ENCODE results near the gene GLIPR1L1.
"Not testable (repeated sequence)": the region's sequence is repeated elsewhere in the genome, so short reads cannot be mapped to it uniquely, and the experiment has no call there.

GLIPR1L1 gene

GRCh38 chr12:75329918-75330826, 4.3 kb upstream of the GLIPR1L1 start, which contains the start of gene CAPS2:
TSS of gene CAPS2 (minus strand) at chr12:75330324. CDS start at chr12:75326498, 3,826 bp downstream.
- H3K36me3 Mint-ChIP-seq: no peaks in the 10 kb centered on the region
- no peak within 1 kb of the TSS for H3K27ac Mint-ChIP-seq
- H3K27me3 Mint-ChIP-seq: peaks cover 36% of the 10 kb centered on the region

DNA sequence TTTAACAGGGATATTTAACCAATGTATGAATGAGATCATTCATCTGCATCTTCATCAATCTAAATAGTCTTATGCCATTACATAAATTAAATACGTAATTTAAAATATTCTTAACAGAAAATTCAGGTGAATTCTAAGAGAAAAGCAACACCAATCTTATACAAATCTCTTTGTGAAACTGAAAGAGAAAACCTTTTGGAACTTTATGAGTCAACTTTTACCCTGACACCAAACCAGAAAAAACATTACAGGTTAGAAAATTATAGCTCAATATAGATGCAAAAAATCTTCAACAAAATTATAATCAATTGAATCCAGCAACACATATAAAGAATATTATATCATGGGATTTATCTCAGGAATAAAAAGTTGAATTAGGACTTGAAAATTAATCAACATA, 3.4 kb downstream of the GLIPR1L1 start:
- Mint-ChIP-seq H3K27ac (no peak overlapping the region), H3K9me3 (no peaks in the 10 kb centered on the region), H3K27me3 (peaks cover 11% of the 10 kb centered on the region), H3K4me1 (peaks cover 8% of the 10 kb centered on the region), H3K4me3 (no peak overlapping the region), H3K36me3 (no peaks in the 10 kb centered on the region)

More at GRCh38 chr12:75329918-75330826, 4.3 kb upstream of the GLIPR1L1 start, which contains the start of gene CAPS2:
- Mint-ChIP-seq H3K4me1 (peaks cover 20% of the 10 kb centered on the region), H3K4me3 (peak within 1 kb of the TSS; percentile 85), H3K9me3 (no peaks in the 10 kb centered on the region)

DNA sequence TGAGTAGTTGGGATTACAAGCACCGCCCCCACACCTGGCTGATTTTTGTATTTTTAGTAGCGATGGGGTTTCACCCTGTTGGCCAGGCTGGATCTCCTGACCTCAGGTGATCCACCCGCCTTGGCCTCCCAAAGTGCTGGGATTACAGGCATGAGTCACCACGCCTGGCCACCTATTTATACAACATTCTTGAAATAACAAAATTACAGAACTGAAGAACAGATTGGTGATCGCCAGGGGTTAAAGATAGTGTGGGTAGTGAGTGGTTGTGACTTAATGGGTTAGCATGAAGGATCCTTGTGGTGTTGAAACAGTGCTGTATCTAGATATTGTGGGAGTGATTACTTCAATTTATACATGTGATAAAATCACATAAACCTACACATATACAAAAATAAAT, 7.4 kb downstream of the GLIPR1L1 start:
- H3K9me3 Mint-ChIP-seq: no peaks in the 10 kb centered on the region
- no peak overlapping the region for H3K27ac Mint-ChIP-seq
- H3K4me1 Mint-ChIP-seq: peaks cover 4% of the 10 kb centered on the region
- no peak overlapping the region for H3K4me3 Mint-ChIP-seq
- peaks cover under 1% of the 10 kb centered on the region for H3K27me3 Mint-ChIP-seq
- H3K36me3 Mint-ChIP-seq: no peaks in the 10 kb centered on the region

GRCh38 chr12:75345531-75345930, 11.1 kb downstream of the GLIPR1L1 start:
- no peak overlapping the region for H3K27ac Mint-ChIP-seq
- no peak overlapping the region for H3K4me3 Mint-ChIP-seq
- H3K36me3 Mint-ChIP-seq: no peaks in the 10 kb centered on the region
- H3K4me1 Mint-ChIP-seq: peaks cover 4% of the 10 kb centered on the region
- no peaks in the 10 kb centered on the region for H3K9me3 Mint-ChIP-seq
- peaks cover 1% of the 10 kb centered on the region for H3K27me3 Mint-ChIP-seq

DNA sequence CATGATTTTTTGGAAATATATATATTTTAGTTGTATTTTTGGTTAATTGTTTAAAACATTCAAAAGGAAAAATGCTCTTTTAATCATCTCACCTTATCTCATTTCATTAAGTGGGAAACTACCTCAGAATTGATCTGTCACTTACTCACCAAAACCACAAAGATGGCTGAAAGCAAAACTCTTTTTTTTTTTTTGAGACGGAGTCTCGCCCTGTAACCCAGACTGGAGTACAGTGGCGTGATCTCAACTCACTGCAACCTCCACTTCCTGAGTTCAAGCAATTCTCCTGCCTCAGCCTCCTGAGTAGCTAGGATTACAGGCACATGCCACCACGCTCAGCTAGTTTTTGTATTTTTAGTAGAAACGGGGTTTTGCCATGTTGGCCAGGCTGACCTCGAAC, 11.7 kb downstream of the GLIPR1L1 start:
- not testable (repeated sequence) for H3K9me3 Mint-ChIP-seq, H3K4me3 Mint-ChIP-seq, H3K4me1 Mint-ChIP-seq, H3K36me3 Mint-ChIP-seq, H3K27ac Mint-ChIP-seq, H3K27me3 Mint-ChIP-seq

DNA sequence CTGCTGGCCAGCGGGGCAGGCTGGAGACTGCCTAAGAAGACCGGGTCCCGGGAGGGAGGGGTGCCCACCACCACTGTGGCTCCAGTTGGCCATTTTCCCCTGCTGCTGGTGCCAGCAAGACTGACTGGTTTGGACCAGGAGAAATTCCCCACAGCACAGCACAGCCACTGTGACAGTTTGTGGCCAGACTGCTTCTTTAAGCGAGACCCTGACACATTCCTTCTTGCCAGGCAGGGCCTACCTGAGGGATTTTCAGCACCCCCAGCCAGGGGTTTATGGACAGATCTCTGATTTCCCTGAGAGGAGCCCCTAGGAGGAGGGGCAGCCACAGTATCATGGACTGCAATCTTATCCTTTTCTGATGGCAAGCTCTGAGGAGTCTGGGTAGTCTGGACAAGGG, 15.5 kb downstream of the GLIPR1L1 start:
- Mint-ChIP-seq H3K4me1 (peaks cover 4% of the 10 kb centered on the region), H3K36me3 (peaks cover 10% of the 10 kb centered on the region), H3K27ac (no peak overlapping the region), H3K4me3 (no peak overlapping the region), H3K27me3 (peaks cover 1% of the 10 kb centered on the region), H3K9me3 (peaks cover 6% of the 10 kb centered on the region)

GRCh38 chr12:75350413-75350812, 15.9 kb downstream of the GLIPR1L1 start:
- Mint-ChIP-seq H3K4me1 (peaks cover 4% of the 10 kb centered on the region), H3K36me3 (peaks cover 10% of the 10 kb centered on the region), H3K9me3 (peaks cover 6% of the 10 kb centered on the region), H3K27ac (no peak overlapping the region), H3K4me3 (no peak overlapping the region), H3K27me3 (peaks cover 1% of the 10 kb centered on the region)

- H3K4me3 Mint-ChIP-seq: no peak overlapping the region
- H3K27me3 Mint-ChIP-seq: no peaks in the 10 kb centered on the region
- peaks cover 6% of the 10 kb centered on the region for H3K9me3 Mint-ChIP-seq
- no peak overlapping the region for H3K27ac Mint-ChIP-seq
- H3K4me1 Mint-ChIP-seq: no peaks in the 10 kb centered on the region
- H3K36me3 Mint-ChIP-seq: peaks cover 10% of the 10 kb centered on the region
Observed at GRCh38 chr12:75354011-75354410, 19.5 kb downstream of the GLIPR1L1 start.

DNA sequence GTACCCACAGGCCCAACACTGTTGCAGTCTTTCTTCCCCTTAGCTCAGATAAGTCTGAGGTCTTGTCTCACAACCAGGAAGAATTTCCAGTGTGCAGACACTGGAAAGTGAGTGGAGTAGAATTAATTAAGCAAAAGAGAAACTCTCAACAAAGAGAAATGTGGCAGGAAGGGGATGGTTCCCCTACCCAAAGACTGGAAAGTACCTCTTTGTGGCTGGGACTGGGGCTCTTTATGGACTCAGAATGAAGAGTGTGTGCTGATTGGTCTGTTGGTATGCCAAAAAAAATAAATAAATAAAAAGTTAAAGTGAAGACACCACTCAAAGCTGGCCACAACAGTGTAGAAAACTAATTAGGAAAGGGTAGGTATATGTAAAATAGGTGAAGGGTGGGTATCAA, 26.4 kb downstream of the GLIPR1L1 start:
- H3K4me1 Mint-ChIP-seq: peaks cover 4% of the 10 kb centered on the region
- H3K4me3 Mint-ChIP-seq: no peak overlapping the region
- no peaks in the 10 kb centered on the region for H3K36me3 Mint-ChIP-seq
- no peaks in the 10 kb centered on the region for H3K9me3 Mint-ChIP-seq
- H3K27me3 Mint-ChIP-seq: no peaks in the 10 kb centered on the region
- H3K27ac Mint-ChIP-seq: no peak overlapping the region

GRCh38 chr12:75361408-75361807, 26.9 kb downstream of the GLIPR1L1 start:
- no peak overlapping the region for H3K4me3 Mint-ChIP-seq
- no peaks in the 10 kb centered on the region for H3K9me3 Mint-ChIP-seq
- H3K27ac Mint-ChIP-seq: no peak overlapping the region

DNA sequence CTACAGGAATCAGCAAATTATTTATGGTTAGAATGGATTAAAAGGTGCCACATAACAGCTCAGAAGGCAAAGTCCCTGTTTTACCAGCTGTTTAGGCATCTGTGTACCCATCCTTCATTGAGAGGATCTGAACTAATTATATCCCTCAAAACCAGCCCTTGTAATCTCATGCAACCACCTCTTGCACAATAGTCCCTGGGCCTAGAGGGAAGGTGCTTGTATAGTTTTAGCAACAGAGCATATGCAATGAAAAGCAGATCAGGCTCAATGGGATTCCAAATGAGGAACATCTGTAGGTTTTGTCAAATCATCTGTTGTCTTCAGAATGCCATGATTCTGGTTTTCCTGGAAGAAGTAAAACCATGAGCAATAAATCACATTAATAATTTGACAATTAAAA, 30.4 kb downstream of the GLIPR1L1 start:
- H3K27me3 Mint-ChIP-seq: no peaks in the 10 kb centered on the region
- no peaks in the 10 kb centered on the region for H3K9me3 Mint-ChIP-seq
- no peak overlapping the region for H3K27ac Mint-ChIP-seq
- H3K36me3 Mint-ChIP-seq: no peaks in the 10 kb centered on the region
- H3K4me1 Mint-ChIP-seq: peaks cover 4% of the 10 kb centered on the region
- no peak overlapping the region for H3K4me3 Mint-ChIP-seq

More at GRCh38 chr12:75361408-75361807, 26.9 kb downstream of the GLIPR1L1 start:
- no peaks in the 10 kb centered on the region for H3K27me3 Mint-ChIP-seq
- peaks cover 4% of the 10 kb centered on the region for H3K4me1 Mint-ChIP-seq
- H3K36me3 Mint-ChIP-seq: no peaks in the 10 kb centered on the region

GRCh38 chr12:75366629-75367028, 32.2 kb downstream of the GLIPR1L1 start:
- H3K4me1 Mint-ChIP-seq: no peaks in the 10 kb centered on the region
- no peaks in the 10 kb centered on the region for H3K9me3 Mint-ChIP-seq
- H3K27ac Mint-ChIP-seq: no peak overlapping the region
- H3K36me3 Mint-ChIP-seq: no peaks in the 10 kb centered on the region
- H3K27me3 Mint-ChIP-seq: no peaks in the 10 kb centered on the region
- H3K4me3 Mint-ChIP-seq: no peak overlapping the region

GRCh38 chr12:75374971-75375370, 40.5 kb downstream of the GLIPR1L1 start:
- Mint-ChIP-seq H3K4me3 (no peak overlapping the region), H3K4me1 (no peaks in the 10 kb centered on the region), H3K27me3 (no peaks in the 10 kb centered on the region), H3K27ac (no peak overlapping the region), H3K9me3 (no peaks in the 10 kb centered on the region), H3K36me3 (no peaks in the 10 kb centered on the region)

DNA sequence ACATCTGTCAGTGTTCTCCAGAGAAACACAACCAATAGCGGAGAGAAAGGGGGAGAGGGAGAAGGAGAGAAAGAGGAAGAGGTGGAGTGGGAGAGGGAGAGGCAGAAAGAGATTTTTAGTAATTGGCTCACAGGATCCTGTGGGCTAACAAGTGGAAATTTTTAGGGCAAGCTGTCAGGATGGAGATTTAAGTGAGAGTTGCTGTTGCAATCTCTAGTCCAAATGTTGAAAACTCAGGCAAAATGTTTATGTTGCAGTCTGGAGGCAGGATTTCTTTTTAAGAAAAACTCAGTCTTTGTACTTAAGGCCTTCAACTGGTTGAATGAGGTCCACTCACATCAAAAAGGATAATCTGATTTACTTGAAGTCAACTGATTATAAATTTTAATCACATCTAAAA, 43.9 kb downstream of the GLIPR1L1 start:
- no peak overlapping the region for H3K4me3 Mint-ChIP-seq
- H3K9me3 Mint-ChIP-seq: no peaks in the 10 kb centered on the region
- no peaks in the 10 kb centered on the region for H3K27me3 Mint-ChIP-seq
- no peaks in the 10 kb centered on the region for H3K36me3 Mint-ChIP-seq
- H3K4me1 Mint-ChIP-seq: no peaks in the 10 kb centered on the region
- no peak overlapping the region for H3K27ac Mint-ChIP-seq

DNA sequence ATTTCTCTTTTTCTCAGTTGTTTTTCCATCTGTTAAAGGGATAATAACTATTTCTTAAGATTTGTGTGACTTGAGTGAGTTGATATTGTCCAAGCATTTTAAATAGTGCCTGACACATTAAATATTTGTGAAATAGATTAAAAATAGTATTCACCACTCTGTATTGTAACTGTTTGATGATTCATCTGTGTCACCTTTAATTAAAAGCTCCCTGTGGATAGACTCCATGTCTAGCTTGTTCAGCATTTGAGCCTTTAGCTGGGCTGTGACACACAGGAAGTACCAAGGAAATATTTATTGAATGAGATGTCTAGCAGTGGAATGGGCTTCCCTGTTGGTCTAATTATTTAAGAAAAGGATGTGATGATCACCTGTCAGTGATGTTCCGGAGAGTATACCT, 54.6 kb downstream of the GLIPR1L1 start:
- H3K27me3 Mint-ChIP-seq: no peaks in the 10 kb centered on the region
- peak overlapping the region; percentile 33 for H3K27ac Mint-ChIP-seq
- H3K4me3 Mint-ChIP-seq: no peak overlapping the region
- H3K36me3 Mint-ChIP-seq: no peaks in the 10 kb centered on the region
- no peaks in the 10 kb centered on the region for H3K9me3 Mint-ChIP-seq
- peaks cover 51% of the 10 kb centered on the region for H3K4me1 Mint-ChIP-seq

GRCh38 chr12:75389706-75390105, 55.2 kb downstream of the GLIPR1L1 start:
- H3K27me3 Mint-ChIP-seq: no peaks in the 10 kb centered on the region
- no peaks in the 10 kb centered on the region for H3K9me3 Mint-ChIP-seq
- peak overlapping the region; percentile 90 for H3K4me3 Mint-ChIP-seq
- H3K4me1 Mint-ChIP-seq: peaks cover 51% of the 10 kb centered on the region
- H3K36me3 Mint-ChIP-seq: no peaks in the 10 kb centered on the region
- peak overlapping the region; percentile 94 for H3K27ac Mint-ChIP-seq

Measured in activated naive CD4-positive, alpha-beta T cell treated with anti-CD3 and anti-CD28 coated beads, Interleukin-2, amount 50 U/mL, for 24 hours (primary cell).